ENCODE measurements around the gene LDLRAD3.

The LDLRAD3 gene

DNA sequence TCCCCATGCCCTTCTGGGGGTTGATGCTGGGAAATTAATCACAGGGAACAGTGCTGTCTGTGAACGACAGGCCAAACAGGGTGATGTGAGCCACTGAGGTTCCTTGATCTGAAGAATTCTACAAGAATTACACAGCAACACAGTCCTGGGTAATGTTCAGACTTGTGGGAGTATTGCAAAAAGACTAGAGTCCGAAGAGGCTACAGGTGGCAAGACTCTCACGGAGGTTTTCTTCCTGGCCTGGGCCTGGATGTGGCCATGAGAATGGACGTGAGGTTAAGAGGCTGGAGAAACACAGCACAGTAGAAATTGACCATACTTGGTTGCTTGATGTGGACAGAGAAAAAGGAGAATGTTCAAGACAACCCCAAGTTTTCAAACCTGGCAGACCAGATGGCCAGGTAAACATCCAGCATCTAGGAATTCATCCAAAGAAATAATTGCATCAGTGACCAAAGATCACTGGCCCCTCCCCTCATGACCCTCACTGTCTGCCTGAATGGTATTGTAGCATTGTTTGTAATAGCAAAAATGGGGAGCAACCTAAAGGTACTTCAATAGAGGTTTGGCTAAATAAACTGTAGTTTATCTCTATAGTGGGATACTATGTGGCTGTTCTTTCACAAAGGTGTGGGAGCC lies 274.5 kb downstream of the LDLRAD3 start:
- no peak for DNase-seq

DNA sequence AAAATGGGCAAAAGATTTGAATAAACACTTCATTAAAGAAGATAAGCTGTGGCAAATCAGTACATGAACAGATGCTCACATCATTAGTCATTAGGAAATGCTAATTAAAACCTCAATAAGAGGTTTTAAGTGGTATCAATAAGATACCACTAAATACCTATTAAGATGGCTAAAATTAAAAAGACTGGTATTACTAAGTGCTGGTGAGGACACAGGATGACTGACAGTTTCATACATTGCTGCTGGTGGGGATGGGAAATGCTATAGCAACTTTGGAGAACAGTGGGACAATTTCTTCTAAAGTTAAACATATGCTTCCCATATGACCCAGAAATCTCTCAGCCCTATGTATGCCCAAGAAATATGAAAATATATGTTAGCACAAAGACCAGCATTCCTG lies 276.1 kb downstream of the LDLRAD3 start:
- DNase-seq = no peak

DNA sequence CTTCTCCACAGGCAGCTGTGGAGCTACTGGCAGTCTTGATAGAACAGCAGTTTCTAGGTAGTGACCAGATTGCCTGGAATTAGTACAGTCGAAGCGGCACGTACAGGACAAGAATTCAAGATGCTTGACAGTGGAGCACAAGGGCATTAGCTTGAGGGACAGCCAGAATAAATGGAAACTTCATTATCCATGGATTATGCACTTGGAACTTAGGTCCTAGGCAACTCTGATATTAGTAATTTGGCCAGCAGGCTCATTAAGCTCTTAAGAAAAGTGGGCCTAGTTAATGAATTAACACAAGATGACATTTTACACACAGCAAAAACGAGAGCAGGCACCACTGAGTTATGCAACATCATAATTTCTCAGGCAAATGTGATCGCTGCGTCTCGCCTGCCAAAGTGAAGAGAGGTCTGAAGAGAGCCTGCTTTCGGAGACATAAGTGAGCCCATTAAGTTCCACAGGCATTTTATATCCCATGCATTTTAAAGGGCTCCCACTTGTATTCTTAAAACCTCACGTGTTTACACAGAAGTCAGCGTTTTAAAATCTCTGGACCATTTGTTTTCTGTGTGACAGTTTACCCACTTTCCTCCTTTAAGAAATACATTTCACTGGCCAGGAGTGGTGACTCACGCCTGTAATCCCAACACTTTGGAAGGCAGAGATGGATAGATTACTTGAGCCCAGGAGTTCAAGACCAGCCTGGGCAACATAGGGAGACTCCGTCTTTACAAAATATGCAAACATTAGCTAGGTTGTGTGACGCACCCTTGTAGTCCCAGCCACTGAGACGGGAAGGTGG lies 279.2 kb downstream of the LDLRAD3 start:
- peak; percentile 20 to 58 for DNase-seq

GRCh38 chr11:36224209-36224882 lies 280.5 kb downstream of the LDLRAD3 start:
- no peak for DNase-seq

DNA sequence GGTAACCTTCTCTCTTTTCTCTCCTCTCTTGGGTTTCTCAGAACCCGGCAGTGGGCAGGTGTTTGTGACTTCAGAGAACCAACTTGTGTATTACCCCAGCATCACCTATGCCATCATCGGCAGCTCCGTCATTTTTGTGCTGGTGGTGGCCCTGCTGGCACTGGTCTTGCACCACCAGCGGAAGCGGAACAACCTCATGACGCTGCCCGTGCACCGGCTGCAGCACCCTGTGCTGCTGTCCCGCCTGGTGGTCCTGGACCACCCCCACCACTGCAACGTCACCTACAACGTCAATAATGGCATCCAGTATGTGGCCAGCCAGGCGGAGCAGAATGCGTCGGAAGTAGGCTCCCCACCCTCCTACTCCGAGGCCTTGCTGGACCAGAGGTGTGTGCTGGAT lies 283.2 kb downstream of the LDLRAD3 start:
- DNase-seq = no peak

- DNase-seq = no peak
Observed at GRCh38 chr11:36228689-36229088, 284.8 kb downstream of the LDLRAD3 start.

DNA sequence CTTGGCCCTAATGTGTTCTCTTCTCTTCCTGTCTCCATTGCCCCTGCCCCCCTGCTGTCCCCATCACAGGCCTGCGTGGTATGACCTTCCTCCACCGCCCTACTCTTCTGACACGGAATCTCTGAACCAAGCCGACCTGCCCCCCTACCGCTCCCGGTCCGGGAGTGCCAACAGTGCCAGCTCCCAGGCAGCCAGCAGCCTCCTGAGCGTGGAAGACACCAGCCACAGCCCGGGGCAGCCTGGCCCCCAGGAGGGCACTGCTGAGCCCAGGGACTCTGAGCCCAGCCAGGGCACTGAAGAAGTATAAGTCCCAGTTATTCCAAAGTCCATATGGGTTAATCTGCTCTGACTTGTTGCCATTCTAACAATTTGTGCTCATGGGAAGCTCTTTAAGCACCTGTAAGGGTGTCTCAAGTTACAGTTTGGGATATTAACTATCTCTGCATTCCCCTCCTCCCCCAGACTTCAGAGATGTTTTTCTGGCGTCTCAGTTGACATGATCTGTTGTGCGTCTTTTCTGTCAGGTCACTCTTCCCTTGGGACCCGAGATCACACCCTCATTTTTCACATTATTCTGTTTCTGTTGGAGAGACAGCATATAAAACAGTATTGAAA lies 285.3 kb downstream of the LDLRAD3 start:
- no peak for DNase-seq

DNA sequence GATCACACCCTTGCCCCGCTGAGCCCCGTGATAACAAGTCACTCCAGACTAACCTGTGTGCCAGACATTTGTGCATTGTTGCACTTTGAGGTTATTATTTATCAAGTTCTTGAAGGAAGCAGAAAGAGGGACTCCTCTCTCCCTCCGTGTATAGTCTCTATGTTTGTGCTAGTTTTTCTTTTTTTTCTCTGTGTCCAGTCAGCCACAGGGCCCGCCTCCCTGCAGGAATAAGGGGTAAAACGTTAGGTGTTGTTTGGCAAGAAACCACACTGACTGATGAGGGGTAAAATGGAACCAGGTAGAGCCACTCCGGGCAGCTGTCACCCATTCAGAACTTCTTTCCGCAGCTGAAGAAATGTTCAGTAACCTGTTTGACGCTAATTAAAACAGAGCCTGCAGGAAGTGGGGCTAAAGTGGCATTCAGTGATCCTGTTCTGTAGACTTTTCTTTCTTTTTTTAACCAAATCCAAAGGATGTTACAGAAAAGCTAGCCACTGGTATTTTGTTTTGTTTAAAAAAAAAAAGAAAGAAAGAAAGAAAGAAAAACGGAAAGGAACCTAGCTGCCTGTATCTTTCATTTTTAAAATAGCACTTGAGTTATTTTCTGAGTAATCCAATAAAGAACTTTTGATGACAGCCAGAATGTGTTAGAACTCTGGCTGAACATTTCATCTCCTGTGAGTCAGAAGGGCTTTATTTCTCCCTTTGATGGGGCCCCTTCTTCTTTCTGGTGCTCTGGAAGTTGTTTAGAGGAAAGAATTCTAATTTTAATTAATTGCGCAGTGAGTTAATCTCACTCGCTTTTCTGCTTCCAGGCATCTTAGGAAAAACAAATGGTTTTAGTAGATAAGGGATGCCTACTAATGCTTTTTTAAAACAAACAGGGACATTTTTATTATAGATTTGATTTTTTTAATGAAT lies 287.2 kb downstream of the LDLRAD3 start:
- no peak for DNase-seq

- peak in 1 of 2 experiments; percentile 11 for DNase-seq
Observed at GRCh38 chr11:36233204-36233603, 289.3 kb downstream of the LDLRAD3 start.

DNA sequence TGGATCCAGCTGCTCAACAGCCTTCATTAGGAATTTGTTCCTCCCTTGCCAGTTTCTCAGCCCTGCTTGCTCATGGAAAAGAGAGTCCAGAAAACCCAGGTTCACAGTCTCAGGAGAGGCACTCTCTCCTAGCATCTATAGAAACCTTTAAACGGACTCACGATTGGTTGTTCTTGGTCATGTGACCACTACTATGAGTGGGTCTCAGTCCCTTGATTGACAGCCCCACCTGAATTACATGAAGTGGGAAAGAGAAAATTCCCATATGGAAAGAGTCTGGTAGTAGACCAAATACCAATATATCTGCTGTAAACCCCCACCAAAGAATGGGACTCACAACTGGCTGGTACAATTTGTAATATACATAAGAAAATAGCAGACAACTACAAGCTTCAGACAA lies 291.0 kb downstream of the LDLRAD3 start:
- DNase-seq = no peak

- no peak for DNase-seq
Observed at GRCh38 chr11:36235750-36236149, 291.9 kb downstream of the LDLRAD3 start.

DNA sequence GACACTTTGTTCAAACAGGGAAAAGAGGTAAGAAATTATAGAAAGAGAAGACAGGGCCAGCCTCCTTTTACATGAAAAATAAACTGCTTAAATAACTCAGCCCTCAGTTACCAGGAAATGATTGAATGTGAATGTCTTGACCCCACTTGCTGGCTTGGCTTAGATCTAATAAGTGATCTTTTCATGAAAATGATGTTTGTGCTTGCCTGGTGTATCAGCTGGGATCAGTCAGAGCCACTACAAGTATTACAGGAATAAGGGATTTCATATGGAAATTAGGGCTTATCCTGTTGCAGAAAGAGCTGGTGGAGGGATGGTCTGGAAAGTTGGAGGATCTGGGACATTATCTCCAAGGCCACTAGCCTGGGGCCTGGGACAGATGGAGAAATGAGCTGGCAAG lies 293.5 kb downstream of the LDLRAD3 start:
- DNase-seq = no peak

DNA sequence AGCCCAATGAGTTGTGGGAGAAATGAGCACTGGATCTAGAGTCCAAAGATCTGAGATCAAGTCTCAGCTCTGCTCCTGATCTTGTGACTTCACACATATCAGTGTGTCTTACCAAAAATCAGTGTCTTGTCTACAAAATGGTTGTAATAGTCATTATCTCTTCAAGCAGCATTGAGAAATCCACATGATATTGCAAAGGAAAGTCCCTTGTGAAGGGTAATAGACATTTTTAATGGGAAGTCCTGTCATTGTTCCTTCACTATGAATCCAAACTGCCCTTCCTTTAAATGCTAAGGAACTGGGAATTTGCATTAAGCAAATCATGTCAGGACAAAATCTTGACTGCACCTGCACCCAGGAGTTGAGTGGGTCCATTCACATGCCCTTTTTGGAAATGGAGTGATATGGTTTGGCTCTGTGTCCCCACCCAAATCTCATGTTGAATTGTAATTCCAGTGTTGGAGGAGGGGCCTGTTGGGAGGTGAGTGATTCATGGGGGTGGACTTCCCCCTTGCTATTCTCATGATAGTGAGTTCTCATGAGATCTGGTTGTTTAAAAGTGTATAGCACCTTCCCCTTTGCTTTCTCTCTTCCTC lies 294.3 kb downstream of the LDLRAD3 start:
- no peak for DNase-seq

- DNase-seq = peak in 1 of 2 experiments; percentile 40
Observed at GRCh38 chr11:36238881-36239280, 295.0 kb downstream of the LDLRAD3 start.

DNA sequence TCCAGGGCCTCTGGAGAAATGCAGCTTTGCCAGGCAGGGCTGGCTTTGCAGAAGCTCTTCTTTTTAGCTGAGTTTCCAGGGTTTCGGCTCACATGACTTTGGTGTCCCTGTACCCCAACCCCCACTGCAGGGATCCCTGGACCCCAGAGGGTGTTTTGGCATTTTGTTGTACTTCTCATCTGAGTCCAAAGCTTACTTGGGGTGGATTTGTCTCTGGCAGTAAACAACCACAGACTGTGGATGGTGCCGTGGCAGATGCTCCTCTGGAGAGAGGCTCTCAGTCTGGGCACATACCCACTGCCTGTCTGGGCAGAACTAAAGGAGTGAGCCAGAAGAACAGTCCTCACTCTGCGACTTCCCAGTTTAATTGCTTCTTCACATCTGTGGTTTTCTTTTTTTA lies 295.8 kb downstream of the LDLRAD3 start:
- peak; percentile 39 to 84 for DNase-seq

DNA sequence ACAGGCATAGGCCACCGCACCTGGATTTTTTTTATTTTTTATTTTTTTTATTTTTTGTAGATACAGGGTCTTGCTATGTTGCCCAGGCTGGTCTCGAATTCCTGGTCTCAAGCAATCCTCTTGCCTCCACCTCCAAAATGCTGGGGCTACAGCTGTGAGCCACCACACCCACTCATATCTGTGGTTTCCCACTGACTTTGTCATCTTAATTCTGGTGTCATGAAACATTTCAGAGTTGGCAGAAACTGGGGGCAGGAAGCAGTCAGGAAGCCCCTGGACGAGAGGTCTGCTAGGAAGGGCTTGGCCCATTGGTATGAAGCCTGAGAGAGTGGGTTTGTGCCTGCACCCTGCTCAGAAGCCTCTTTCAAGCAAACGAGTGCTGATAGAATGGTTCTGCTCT lies 296.3 kb downstream of the LDLRAD3 start:
- no peak for DNase-seq

DNA sequence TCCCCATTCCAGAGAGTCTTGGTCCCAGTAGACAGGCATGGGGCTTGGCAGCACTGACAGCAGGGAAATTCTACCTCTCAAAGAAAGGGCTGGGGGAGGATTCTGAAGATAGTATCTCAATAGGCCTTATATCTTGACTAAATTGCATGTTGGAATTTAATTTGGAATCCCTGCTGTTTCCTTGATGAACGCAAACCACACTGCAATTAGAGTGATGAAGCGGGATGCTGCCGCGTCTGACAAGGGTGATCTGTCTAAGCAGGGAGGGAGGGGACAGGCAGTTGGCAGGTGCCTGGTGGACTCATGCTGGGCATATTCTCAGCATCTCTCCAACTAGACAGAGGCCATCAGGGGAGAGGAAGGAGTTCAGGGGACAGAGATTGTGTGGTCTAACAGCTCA lies 296.9 kb downstream of the LDLRAD3 start:
- peak in 1 of 2 experiments; percentile 56 for DNase-seq

DNA sequence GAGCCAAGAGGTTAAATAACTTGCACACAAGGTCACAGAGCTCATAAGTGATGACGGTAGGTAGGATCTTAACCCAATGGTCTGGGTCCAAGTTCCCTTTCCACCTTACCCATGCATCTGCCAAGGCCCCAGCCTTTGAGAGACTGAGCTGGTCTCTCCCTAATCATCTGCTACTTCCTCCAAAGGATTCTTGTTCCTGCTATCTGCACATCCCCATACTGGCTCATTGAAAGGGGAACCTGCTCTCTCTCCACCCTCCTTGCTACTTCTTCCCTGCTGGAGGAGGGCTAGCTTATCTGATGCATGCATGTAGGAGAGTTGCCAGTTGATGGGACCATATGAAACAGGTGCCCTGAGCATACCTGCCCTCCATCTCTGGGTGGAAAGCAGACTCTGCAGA lies 297.6 kb downstream of the LDLRAD3 start:
- DNase-seq = no peak

DNA sequence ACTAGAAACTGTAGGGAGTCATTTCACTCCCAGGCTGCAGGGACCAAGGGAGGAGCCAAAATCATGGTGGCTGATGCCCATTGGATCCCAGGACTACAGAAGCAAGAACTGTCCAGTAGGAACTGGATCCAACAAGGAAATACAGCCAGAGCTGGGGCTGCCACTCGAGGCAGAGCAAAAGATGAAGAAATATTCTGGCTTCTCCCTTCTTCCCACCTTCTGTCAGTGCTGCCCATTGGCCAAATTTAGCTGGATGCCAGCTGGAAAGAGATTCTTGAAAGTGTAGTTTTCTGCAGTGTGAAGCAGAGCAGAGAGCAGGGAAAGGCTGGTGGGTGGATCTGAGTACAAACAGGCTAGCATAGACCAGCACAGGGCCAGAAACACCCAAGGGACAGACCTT lies 299.8 kb downstream of the LDLRAD3 start:
- DNase-seq = peak; percentile 65 to 94

DNA sequence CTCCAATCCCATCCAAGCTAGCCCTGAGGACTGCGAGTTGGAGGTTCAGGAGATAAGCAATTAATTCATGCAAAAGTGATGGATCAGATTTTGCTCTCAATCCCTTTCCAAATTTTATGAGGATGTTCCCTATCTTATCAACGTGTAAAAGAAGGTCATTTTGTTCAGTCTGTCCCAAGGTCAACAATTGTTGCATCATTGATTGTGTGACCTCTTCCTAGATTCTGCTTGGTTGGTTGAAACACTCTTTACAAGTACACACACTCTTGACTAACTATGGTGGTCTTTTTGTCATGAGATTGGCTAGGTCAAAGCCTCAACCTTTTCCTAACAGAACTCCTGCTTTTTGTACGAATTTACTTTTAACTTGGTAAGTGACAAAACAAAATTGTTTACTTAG lies 303.6 kb downstream of the LDLRAD3 start:
- no peak for DNase-seq

DNA sequence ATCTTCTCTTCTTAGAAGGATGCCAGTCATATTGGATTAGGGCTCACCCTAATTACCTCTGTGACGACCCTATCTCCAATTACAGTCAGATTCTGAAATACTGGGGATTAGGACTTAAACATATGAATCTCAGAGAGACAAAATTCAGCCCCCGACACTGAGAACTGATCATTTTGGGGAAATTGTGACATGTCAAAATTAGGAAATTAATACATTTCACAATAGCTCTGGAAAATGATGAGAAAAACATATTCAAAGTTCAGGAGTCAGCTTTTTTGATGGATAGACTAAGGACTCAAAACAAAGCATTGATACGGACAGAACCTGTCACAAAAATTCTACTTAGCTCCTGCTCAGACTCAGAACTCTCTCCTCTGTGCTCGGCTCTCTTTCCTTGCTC lies 304.6 kb downstream of the LDLRAD3 start:
- DNase-seq = no peak

DNA sequence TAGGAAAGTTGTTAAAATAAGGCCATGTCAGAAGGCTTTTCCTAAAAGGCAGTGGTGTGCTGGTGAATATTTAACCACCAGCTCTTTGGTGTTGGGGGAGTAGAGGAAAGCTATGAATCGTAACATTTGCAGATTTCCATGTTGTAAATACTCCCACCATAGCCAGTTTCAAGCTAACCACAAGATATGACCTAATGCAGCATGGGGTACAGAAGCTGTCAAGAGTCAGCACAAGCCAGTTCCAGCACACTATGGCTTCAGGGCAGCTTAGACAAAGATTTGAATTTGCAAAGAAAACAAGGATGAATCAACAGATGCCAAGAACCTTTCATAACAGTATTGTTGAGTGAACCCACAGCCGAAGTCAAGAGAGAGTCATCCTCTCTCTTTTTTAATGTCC lies 305.4 kb downstream of the LDLRAD3 start:
- DNase-seq = no peak
